WTC11 (cell line): Measurements from ENCODE around the gene RAET1G. TPM values are rescaled to one million over a fixed set of nuclear protein-coding genes. Genes with fewer than 3 reads are reported as not detected.
A peak's percentile ranks its signal among the peaks of the same experiment; 100 is the strongest.

Experiments used
- ATAC-seq: fragments of 200-7000 bp; cut with Tn5 transposase; 2 replicates; pipeline ENCODE4 v1.10.0; 2021; ENCODE audit warnings: mild to moderate bottlenecking, moderate library complexity
- CTCF ChIA-PET: fragments of 300-600 bp; sonication (Branson Sonifier 250); formaldehyde crosslinking; loops from one replicate; lab custom pipeline; 2021; ENCODE audit warnings: antibody characterized with exemption; lab: Charles Lee
- POLR2A ChIA-PET: fragments of 350-600 bp; sonication (Branson Sonifier 250); formaldehyde crosslinking; loops from one replicate; lab custom pipeline; 2021; ENCODE audit warnings: antibody characterized with exemption; lab: Charles Lee
- DNase-seq: peaks from one replicate; pipeline ENCODE4 v3.0.0; 2021; ENCODE audit warnings: low spot score
- H3K27ac Mint-ChIP-seq: 2 replicates; pipeline ENCODE4 v1.8.0; 2021; ENCODE audit warnings: mixed read lengths
- H3K27me3 Mint-ChIP-seq: 2 replicates; pipeline ENCODE4 v1.8.0; 2021; ENCODE audit warnings: low read depth, mild to moderate bottlenecking, moderate library complexity, mixed read lengths
- H3K36me3 Mint-ChIP-seq: 2 replicates; pipeline ENCODE4 v1.8.0; 2021; ENCODE audit warnings: mixed read lengths
- H3K4me1 Mint-ChIP-seq: 2 replicates; pipeline ENCODE4 v1.8.0; 2022; ENCODE audit warnings: mixed read lengths
- H3K4me3 Mint-ChIP-seq: 2 replicates; pipeline ENCODE4 v1.8.0; 2021; ENCODE audit warnings: mild to moderate bottlenecking, moderate library complexity, mixed read lengths
- H3K9me3 Mint-ChIP-seq: 2 replicates; pipeline ENCODE4 v1.8.0; 2021; ENCODE audit warnings: mixed read lengths
- TEAD1 ChIP-seq: sonication (generic); formaldehyde crosslinking; IDR thresholded peaks from 2 replicates; pipeline ENCODE4 v1.8.0; 2022; ENCODE audit warnings: mild to moderate bottlenecking, missing genetic modification reagents
- ZNF138 ChIP-seq: sonication (generic); formaldehyde crosslinking; conservative IDR thresholded peaks from 2 replicates; pipeline ENCODE4 v1.8.1; 2022; ENCODE audit warnings: mild to moderate bottlenecking, moderate library complexity, missing genetic modification reagents
- ZNF425 ChIP-seq: fragments of 250-450 bp; sonication (Bioruptor Pico); conservative IDR thresholded peaks from 2 replicates; pipeline ENCODE4 v1.9.0; 2021; ENCODE audit warnings: mild to moderate bottlenecking
- ZNF671 ChIP-seq: fragments of 250-450 bp; sonication (Bioruptor Pico); IDR thresholded peaks from 2 replicates; pipeline ENCODE4 v1.8.0; 2021; ENCODE audit warnings: mild to moderate bottlenecking
- total RNA-seq: library from RNA; stranded (reverse); gene quantifications from 3 replicates; pipeline ENCODE4 v1.2.3, GENCODE V29; 2021
- TF ChIP-seq, protein P1 (sequence below): sonication (generic); formaldehyde crosslinking; IDR thresholded peaks from 2 replicates; pipeline ENCODE4 v1.8.0; 2022; ENCODE audit warnings: missing genetic modification reagents
- TF ChIP-seq, protein P2 (sequence below): sonication (generic); formaldehyde crosslinking; IDR thresholded peaks from 2 replicates; pipeline ENCODE4 v1.8.0; 2023; ENCODE audit warnings: mild to moderate bottlenecking, missing genetic modification reagents

The RAET1G gene
- total RNA-seq, 1 experiment from 2014 or later: not detected

GRCh38 chr6:149869275-149869892 lies 53.5 kb downstream of the RAET1G start (continued):
- TF ChIP-seq, protein P1, sequence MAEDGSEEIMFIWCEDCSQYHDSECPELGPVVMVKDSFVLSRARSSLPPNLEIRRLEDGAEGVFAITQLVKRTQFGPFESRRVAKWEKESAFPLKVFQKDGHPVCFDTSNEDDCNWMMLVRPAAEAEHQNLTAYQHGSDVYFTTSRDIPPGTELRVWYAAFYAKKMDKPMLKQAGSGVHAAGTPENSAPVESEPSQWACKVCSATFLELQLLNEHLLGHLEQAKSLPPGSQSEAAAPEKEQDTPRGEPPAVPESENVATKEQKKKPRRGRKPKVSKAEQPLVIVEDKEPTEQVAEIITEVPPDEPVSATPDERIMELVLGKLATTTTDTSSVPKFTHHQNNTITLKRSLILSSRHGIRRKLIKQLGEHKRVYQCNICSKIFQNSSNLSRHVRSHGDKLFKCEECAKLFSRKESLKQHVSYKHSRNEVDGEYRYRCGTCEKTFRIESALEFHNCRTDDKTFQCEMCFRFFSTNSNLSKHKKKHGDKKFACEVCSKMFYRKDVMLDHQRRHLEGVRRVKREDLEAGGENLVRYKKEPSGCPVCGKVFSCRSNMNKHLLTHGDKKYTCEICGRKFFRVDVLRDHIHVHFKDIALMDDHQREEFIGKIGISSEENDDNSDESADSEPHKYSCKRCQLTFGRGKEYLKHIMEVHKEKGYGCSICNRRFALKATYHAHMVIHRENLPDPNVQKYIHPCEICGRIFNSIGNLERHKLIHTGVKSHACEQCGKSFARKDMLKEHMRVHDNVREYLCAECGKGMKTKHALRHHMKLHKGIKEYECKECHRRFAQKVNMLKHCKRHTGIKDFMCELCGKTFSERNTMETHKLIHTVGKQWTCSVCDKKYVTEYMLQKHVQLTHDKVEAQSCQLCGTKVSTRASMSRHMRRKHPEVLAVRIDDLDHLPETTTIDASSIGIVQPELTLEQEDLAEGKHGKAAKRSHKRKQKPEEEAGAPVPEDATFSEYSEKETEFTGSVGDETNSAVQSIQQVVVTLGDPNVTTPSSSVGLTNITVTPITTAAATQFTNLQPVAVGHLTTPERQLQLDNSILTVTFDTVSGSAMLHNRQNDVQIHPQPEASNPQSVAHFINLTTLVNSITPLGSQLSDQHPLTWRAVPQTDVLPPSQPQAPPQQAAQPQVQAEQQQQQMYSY: no peak
- TF ChIP-seq ZNF138 (no peak), ZNF425 (CRISPR knock-in tag) (no peak)
- TF ChIP-seq, protein P2, sequence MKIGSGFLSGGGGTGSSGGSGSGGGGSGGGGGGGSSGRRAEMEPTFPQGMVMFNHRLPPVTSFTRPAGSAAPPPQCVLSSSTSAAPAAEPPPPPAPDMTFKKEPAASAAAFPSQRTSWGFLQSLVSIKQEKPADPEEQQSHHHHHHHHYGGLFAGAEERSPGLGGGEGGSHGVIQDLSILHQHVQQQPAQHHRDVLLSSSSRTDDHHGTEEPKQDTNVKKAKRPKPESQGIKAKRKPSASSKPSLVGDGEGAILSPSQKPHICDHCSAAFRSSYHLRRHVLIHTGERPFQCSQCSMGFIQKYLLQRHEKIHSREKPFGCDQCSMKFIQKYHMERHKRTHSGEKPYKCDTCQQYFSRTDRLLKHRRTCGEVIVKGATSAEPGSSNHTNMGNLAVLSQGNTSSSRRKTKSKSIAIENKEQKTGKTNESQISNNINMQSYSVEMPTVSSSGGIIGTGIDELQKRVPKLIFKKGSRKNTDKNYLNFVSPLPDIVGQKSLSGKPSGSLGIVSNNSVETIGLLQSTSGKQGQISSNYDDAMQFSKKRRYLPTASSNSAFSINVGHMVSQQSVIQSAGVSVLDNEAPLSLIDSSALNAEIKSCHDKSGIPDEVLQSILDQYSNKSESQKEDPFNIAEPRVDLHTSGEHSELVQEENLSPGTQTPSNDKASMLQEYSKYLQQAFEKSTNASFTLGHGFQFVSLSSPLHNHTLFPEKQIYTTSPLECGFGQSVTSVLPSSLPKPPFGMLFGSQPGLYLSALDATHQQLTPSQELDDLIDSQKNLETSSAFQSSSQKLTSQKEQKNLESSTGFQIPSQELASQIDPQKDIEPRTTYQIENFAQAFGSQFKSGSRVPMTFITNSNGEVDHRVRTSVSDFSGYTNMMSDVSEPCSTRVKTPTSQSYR (CRISPR knock-in tag): no peak

- POLR2A ChIA-PET: interaction anchor here (0.6 kb wide), 1 partner anchor 187 kb away, joined by 3 read pairs; no protein-coding TSS in a partner anchor
- DNase-seq (peak; percentile 77), ATAC-seq (peak; percentile 27)
- Mint-ChIP-seq H3K27me3 (peaks cover 1% of the 10 kb centered on the region), H3K4me3 (no peak overlapping the region; the same call in 1 of the 2 replicates), H3K4me1 (peaks cover 18% of the 10 kb centered on the region), H3K36me3 (no peaks in the 10 kb centered on the region), H3K27ac (peak overlapping the region; percentile 73), H3K9me3 (peaks cover 15% of the 10 kb centered on the region)
- CTCF ChIA-PET: interaction anchor here (1.7 kb wide), 1 partner anchor 27 kb away, joined by 6 read pairs; no protein-coding TSS in a partner anchor
- TF ChIP-seq TEAD1 (peak; percentile 31; the same call in 1 of the 2 replicates), ZNF671 (no peak)
- TF ChIP-seq, protein P1: no peak
Observed at GRCh38 chr6:149867876-149868640, 54.9 kb downstream of the RAET1G start.

Other genes with a start within 250 kb of the RAET1G start
- gene LATS1, start 205.0 kb downstream of the RAET1G start, total RNA-seq: 21.4 to 24.2 TPM (median 21.8 TPM) in 3 replicates
- gene NUP43, start 176.6 kb downstream of the RAET1G start, total RNA-seq: 79.1 to 84.5 TPM (median 83.5 TPM) in 3 replicates
- 81.0 to 90.7 TPM (median 84.5 TPM) in 3 replicates for gene PCMT1, start 173.4 kb downstream of the RAET1G start, total RNA-seq
- gene LRP11, start 58.8 kb downstream of the RAET1G start, total RNA-seq: 19.8 to 22.5 TPM (median 22.2 TPM) in 3 replicates
- not detected in 3 replicates for gene RAET1E, start 25.0 kb downstream of the RAET1G start, total RNA-seq
- 0.13 to 0.23 TPM in 2 of 3 replicates, not detected in the other for gene ULBP2, start 18.9 kb upstream of the RAET1G start, total RNA-seq
- 0.64 to 0.81 TPM (median 0.64 TPM) in 3 replicates for gene ULBP1, start 40.8 kb upstream of the RAET1G start, total RNA-seq
- not detected in 3 replicates for gene RAET1L, start 102.4 kb upstream of the RAET1G start, total RNA-seq
- gene ULBP3, start 146.0 kb upstream of the RAET1G start, total RNA-seq: 4.0 to 6.0 TPM (median 5.6 TPM) in 3 replicates
- gene PPP1R14C, start 219.9 kb upstream of the RAET1G start, total RNA-seq: 0.66 to 1.1 TPM (median 0.80 TPM) in 3 replicates